Ovary (tissue), 3 donors: Measurements from ENCODE around the gene AKAP8L.

Experiments
- CTCF ChIP-seq, 3 donors: fragments of 450-650 bp in 2 of 3; fragments of 200-600 bp in 1 of 3; IDR thresholded peaks; one replicate each; pipeline versions ENCODE4 v1.5.1 to v1.8.0; 2016 to 2022; ENCODE audit warnings: antibody characterized with exemption in 3 of 3, mild to moderate bottlenecking in 1 of 3
- POLR2A ChIP-seq: fragments of 450-650 bp; IDR thresholded peaks from one replicate; pipeline ENCODE4 v1.6.1; 2017; ENCODE audit warnings: antibody characterized with exemption, mild to moderate bottlenecking, moderate library complexity
- donor health status: DM: no; HTN: no; CAD: no.

GRCh38 chr19:15372470-15372869 lies 46.3 kb downstream of the AKAP8L start:
- TF ChIP-seq POLR2A (no peak), CTCF (IDR thresholded peaks at IDR 0.05) (no peak)
